Stimulated activated CD4-positive, alpha-beta T cell treated with anti-CD3 and anti-CD28 coated beads, Interleukin-1b, Interleukin-23, amount 100 ng/mL, for 1 hour (primary cell): ENCODE data around the gene CFAP299.
A peak's percentile ranks its signal among the peaks of the same experiment; 100 is the strongest.
"Not testable (repeated sequence)": the region's sequence is repeated elsewhere in the genome, so short reads cannot be mapped to it uniquely, and the experiment has no call there.

Experiments
- DNase-seq, 2 donors: peaks; one replicate each; pipeline ENCODE4 v3.0.0-alpha.2; 2020; ENCODE audit warnings: low read depth in 2 of 2

Gene CFAP299

GRCh38 chr4:80331693-80332092, 3.8 kb upstream of the CFAP299 start:
- no peak for DNase-seq

GRCh38 chr4:80333121-80333520, 2.4 kb upstream of the CFAP299 start:
- DNase-seq, result no peak

GRCh38 chr4:80334568-80334967, 962 bp upstream of the CFAP299 start:
- DNase-seq, result no peak

- DNase-seq, result no peak
Measured at GRCh38 chr4:80335226-80335553, 340 bp upstream of the CFAP299 start.

- DNase-seq, result no peak
Measured at GRCh38 chr4:80336582-80336981, 1.1 kb downstream of the CFAP299 start.

GRCh38 chr4:80340036-80340435, 4.5 kb downstream of the CFAP299 start:
- no peak for DNase-seq

- not testable (repeated sequence) for DNase-seq
Measured at GRCh38 chr4:80342684-80343083, 7.2 kb downstream of the CFAP299 start.

GRCh38 chr4:80343887-80344286, 8.4 kb downstream of the CFAP299 start:
- DNase-seq, result no peak

- DNase-seq, result no peak
Measured at GRCh38 chr4:80360084-80360483, 24.6 kb downstream of the CFAP299 start.

- no peak for DNase-seq
Measured at GRCh38 chr4:80360900-80361299, 25.4 kb downstream of the CFAP299 start.

GRCh38 chr4:80361329-80361900, 25.9 kb downstream of the CFAP299 start:
- DNase-seq, result no peak

- peak in 1 of 2 donors; percentile 4 for DNase-seq
Measured at GRCh38 chr4:80362578-80363181, 27.1 kb downstream of the CFAP299 start.

- DNase-seq, result peak; percentile 9 to 23
Measured at GRCh38 chr4:80365928-80366327, 30.4 kb downstream of the CFAP299 start.

- DNase-seq, result no peak
Measured at GRCh38 chr4:80367737-80368136, 32.2 kb downstream of the CFAP299 start.

- no peak for DNase-seq
Measured at GRCh38 chr4:80370635-80371034, 35.1 kb downstream of the CFAP299 start.

GRCh38 chr4:80371046-80371445, 35.5 kb downstream of the CFAP299 start:
- no peak for DNase-seq

GRCh38 chr4:80374180-80374579, 38.6 kb downstream of the CFAP299 start:
- no peak for DNase-seq

GRCh38 chr4:80382090-80382832, 46.7 kb downstream of the CFAP299 start:
- DNase-seq, result no peak

GRCh38 chr4:80385397-80386280, 50.1 kb downstream of the CFAP299 start:
- no peak for DNase-seq

GRCh38 chr4:80386281-80386886, 50.9 kb downstream of the CFAP299 start:
- no peak for DNase-seq

GRCh38 chr4:80387390-80388283, 52.1 kb downstream of the CFAP299 start:
- DNase-seq, result no peak
